Measurements from ENCODE around the gene ELMOD1.
"Not testable (repeated sequence)": the region's sequence is repeated elsewhere in the genome, so short reads cannot be mapped to it uniquely, and the experiment has no call there.

The ELMOD1 gene

GRCh38 chr11:107590460-107591377 lies at the start of gene ELMOD1:
Gene ELMOD1 (plus strand): TSS chr11:107591147. CDS start chr11:107618190, 27,043 bp downstream.
- DNase-seq: peak; percentile 13

- DNase-seq: no peak
Measured at GRCh38 chr11:107545101-107545514, 45.8 kb upstream of the ELMOD1 start.

GRCh38 chr11:107547961-107548360 lies 43.0 kb upstream of the ELMOD1 start:
- DNase-seq: no peak

- peak; percentile 60 to 83 for DNase-seq
Measured at GRCh38 chr11:107549253-107549953, 41.5 kb upstream of the ELMOD1 start.

- DNase-seq: no peak
Measured at GRCh38 chr11:107549954-107550285, 41.0 kb upstream of the ELMOD1 start.

GRCh38 chr11:107550304-107550703 lies 40.6 kb upstream of the ELMOD1 start:
- no peak for DNase-seq

- DNase-seq: no peak
Measured at GRCh38 chr11:107561688-107562087, 29.3 kb upstream of the ELMOD1 start.

GRCh38 chr11:107562647-107563208 lies 28.2 kb upstream of the ELMOD1 start:
- no peak for DNase-seq

- DNase-seq: peak; percentile 46 to 70
Measured at GRCh38 chr11:107563702-107564101, 27.2 kb upstream of the ELMOD1 start.

- no peak for DNase-seq
Measured at GRCh38 chr11:107564877-107565218, 26.1 kb upstream of the ELMOD1 start.

GRCh38 chr11:107565219-107565937 lies 25.6 kb upstream of the ELMOD1 start, which contains the start of gene ALKBH8:
Gene ALKBH8 (minus strand): TSS chr11:107565735. CDS start chr11:107560893, 4,842 bp downstream.
- DNase-seq: peak; percentile 79 to 80

GRCh38 chr11:107565955-107566501 lies 24.9 kb upstream of the ELMOD1 start:
- peak in 1 of 2 experiments; percentile 30 for DNase-seq

- DNase-seq: no peak
Measured at GRCh38 chr11:107566569-107566968, 24.4 kb upstream of the ELMOD1 start.

GRCh38 chr11:107567739-107568335 lies 23.1 kb upstream of the ELMOD1 start:
- no peak for DNase-seq

- no peak for DNase-seq
Measured at GRCh38 chr11:107570015-107570414, 20.9 kb upstream of the ELMOD1 start.

GRCh38 chr11:107573438-107573837 lies 17.5 kb upstream of the ELMOD1 start:
- DNase-seq: no peak

- DNase-seq: peak; percentile 58 to 67
Measured at GRCh38 chr11:107576497-107577345, 14.2 kb upstream of the ELMOD1 start.

- no peak for DNase-seq
Measured at GRCh38 chr11:107577346-107577711, 13.6 kb upstream of the ELMOD1 start.

- DNase-seq: not testable (repeated sequence)
Measured at GRCh38 chr11:107579169-107579568, 11.8 kb upstream of the ELMOD1 start.

GRCh38 chr11:107581147-107581546 lies 9.8 kb upstream of the ELMOD1 start:
- no peak for DNase-seq

- no peak for DNase-seq
Measured at GRCh38 chr11:107583629-107584195, 7.2 kb upstream of the ELMOD1 start.
